ENCODE measurements around the gene PCSK4. TPM values are rescaled to one million over a fixed set of nuclear protein-coding genes. Genes with fewer than 3 reads are reported as not detected.

Gene PCSK4
- total and polyA plus RNA-seq, 9 of the 15 experiments (the other 6 are each of a cell fraction or from before 2014, with no cell fraction given): 0.01 to 9.1 (median 2.1) TPM; not detected in 1

DNA sequence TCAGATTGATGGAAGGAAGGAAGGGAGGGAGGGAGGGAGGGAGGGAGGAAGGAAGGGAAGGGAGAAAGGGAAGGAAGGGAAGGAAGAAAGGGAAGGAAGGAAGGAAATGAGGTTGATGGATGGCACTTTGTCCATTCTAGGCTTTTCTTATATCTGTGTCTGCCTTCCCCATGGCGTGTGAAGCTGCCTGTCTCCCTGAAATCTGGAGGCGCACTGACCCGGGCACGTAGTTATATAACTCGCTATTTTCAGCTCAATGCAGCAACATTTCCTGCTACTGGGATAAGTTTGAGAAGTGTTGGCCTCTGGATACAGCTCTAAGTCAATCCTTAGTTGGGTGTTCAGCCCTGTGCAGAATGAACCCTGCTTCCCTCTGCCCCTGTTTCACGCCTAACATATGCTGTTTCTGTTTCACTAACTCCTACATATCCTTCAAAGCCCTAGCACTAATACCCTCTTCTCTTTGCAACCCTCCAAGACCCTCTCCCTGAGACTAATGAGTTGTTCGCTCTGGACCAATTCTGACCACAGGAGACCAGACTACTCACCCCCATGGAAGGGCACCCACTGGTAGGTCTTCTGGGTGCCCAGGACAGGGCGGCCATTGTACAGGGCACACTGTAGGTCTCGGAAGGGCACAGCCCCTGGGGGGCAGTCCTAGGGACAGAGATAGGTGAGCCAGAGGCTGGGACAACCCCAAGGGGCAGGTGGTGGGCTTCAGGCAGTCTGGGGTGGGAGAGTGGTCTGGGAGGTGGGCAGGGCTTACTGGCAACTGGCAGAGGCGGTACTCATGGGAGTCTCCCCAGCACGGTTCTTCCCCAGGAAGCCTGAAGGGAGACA, 19.7 kb upstream of the PCSK4 start:
- POLR2A ChIA-PET: interaction anchor here (1.0 kb wide), 2 partner anchors 9 to 32 kb away, joined by 4 read pairs; no protein-coding TSS in a partner anchor
- H3K9ac ChIP-seq (ENCODE audit: insufficient read depth in 1 of 2, low read depth in 2 of 2, low read length in 2 of 2): peak overlapping the region in 1 of 2 experiments; percentile 80; a peak in 2 of 4 replicates
- H3K27me3 ChIP-seq (ENCODE audit: control insufficient read depth in 2 of 2, insufficient read depth in 2 of 2, low read length in 2 of 2): no peaks in the 10 kb centered on the region
- 75% methylated on average over 11 of the region's 11 CpGs for WGBS (ENCODE audit: insufficient coverage, low coverage, missing lambda C conversion rate)
- ATAC-seq (no peak), FAIRE-seq (peak; percentile 76), DNase-seq (ENCODE audit: extremely low read depth in 1 of 4, low spot score in 3 of 4) (no peak)
- no peaks in the 10 kb centered on the region for H4K20me1 ChIP-seq (replicated peaks; ENCODE audit: control insufficient read depth, insufficient read depth, low read length)
- H3K79me2 ChIP-seq (ENCODE audit: control insufficient read depth, insufficient read depth, low read length): peaks cover 11% of the 10 kb centered on the region; the same call in 2 of the 3 replicates
- no peak overlapping the region for H3K27ac ChIP-seq (ENCODE audit: extremely low read depth, low read depth, low read length)
- no peak overlapping the region for H2AFZ ChIP-seq (ENCODE audit: low read depth, low read length)
- peaks cover 14% of the 10 kb centered on the region; the same call in 2 of the 3 replicates for H3K36me3 ChIP-seq (ENCODE audit: control insufficient read depth, insufficient read depth, low read length)
- H3K4me1 ChIP-seq (replicated peaks in 1 of 2; ENCODE audit: control insufficient read depth in 2 of 2, insufficient read depth in 2 of 2, low read length in 2 of 2): peaks cover 12 to 70% of the 10 kb centered on the region in 2 experiments
- no peak overlapping the region for H3K4me3 ChIP-seq
- no peaks in the 10 kb centered on the region for H3K9me1 ChIP-seq (ENCODE audit: control insufficient read depth, insufficient read depth, low read length)
- in situ Hi-C loops (cut with MboI): loop anchor here (5.0 kb wide), 1 partner anchor 53 kb away; no protein-coding TSS in a partner anchor
- no TSS peak for BruUV-seq (replicated peaks)
- intact Hi-C loops (cut with micrococcal nuclease): loop anchor here (5.0 kb wide), 1 partner anchor 53 kb away; no protein-coding TSS in a partner anchor
- CTCF ChIA-PET (ENCODE audit: low intra/inter-chr PET ratio): no interaction called here
- H3K9me3 ChIP-seq (replicated peaks; ENCODE audit: control insufficient read depth, insufficient read depth, low read depth, low read length): no peaks in the 10 kb centered on the region
- no peak overlapping the region for H3K4me2 ChIP-seq (ENCODE audit: insufficient read depth, low read length)
- TF ChIP-seq HDGF (IDR thresholded peaks at IDR 0.05) (no peak), GTF2F1 (IDR thresholded peaks at IDR 0.05; ENCODE audit: low read depth, low read length) (no peak), TRIM25 (IDR thresholded peaks at IDR 0.05; ENCODE audit: borderline replicate concordance) (no peak), ELK3 (CRISPR knock-in tag; IDR thresholded peaks at IDR 0.05) (no peak), ID3 (CRISPR knock-in tag; IDR thresholded peaks at IDR 0.05) (no peak), ID3 (tag; IDR thresholded peaks at IDR 0.05) (no peak), ZNF445 (CRISPR knock-in tag; IDR thresholded peaks at IDR 0.05; ENCODE audit: low read depth) (no peak), CHD2 (IDR thresholded peaks at IDR 0.05; ENCODE audit: low read depth, low read length) (no peak), SMARCA4 (IDR thresholded peaks at IDR 0.05) (no peak), HDAC2 (IDR thresholded peaks at IDR 0.05) (no peak), NR2C2 (CRISPR knock-in tag; IDR thresholded peaks at IDR 0.05) (no peak), NR2C2 (tag; IDR thresholded peaks at IDR 0.05) (no peak), STAT5A (IDR thresholded peaks at IDR 0.05; ENCODE audit: borderline replicate concordance, low read length) (no peak), ZNF830 (CRISPR knock-in tag; IDR thresholded peaks at IDR 0.05) (no peak), ZBTB11 (CRISPR knock-in tag; IDR thresholded peaks at IDR 0.05) (no peak)
